HAP-1 (cell line): ENCODE measurements around the gene MAST4.
"Not testable (repeated sequence)": the region's sequence is repeated elsewhere in the genome, so short reads cannot be mapped to it uniquely, and the experiment has no call there.

Source experiments
- DNase-seq, 2 experiments: peaks; one replicate each; pipeline ENCODE4 v3.0.0-alpha.2; 2016 to 2020; ENCODE audit warnings: low spot score in 2 of 2
- H3K27me3 ChIP-seq: fragments of 250-450 bp; sonication (Bioruptor Pico); 2 replicates; pipeline ENCODE4 v1.5.1; 2020; ENCODE audit warnings: low read depth, mild to moderate bottlenecking, moderate library complexity
- H3K36me3 ChIP-seq: fragments of 250-450 bp; sonication (Bioruptor Pico); replicated peaks from 2 replicates; pipeline ENCODE4 v1.5.1; 2020; ENCODE audit warnings: mild to moderate bottlenecking
- H3K4me1 ChIP-seq: fragments of 250-450 bp; sonication (Bioruptor Pico); 2 replicates; pipeline ENCODE4 v1.5.1; 2020; ENCODE audit warnings: mild to moderate bottlenecking
- H3K4me3 ChIP-seq: fragments of 250-450 bp; sonication (Bioruptor Pico); 2 replicates; pipeline ENCODE4 v1.5.1; 2020; ENCODE audit warnings: mild to moderate bottlenecking, moderate library complexity
- H3K9me3 ChIP-seq: fragments of 250-450 bp; sonication (Bioruptor Pico); 2 replicates; pipeline ENCODE4 v1.5.1; 2020; ENCODE audit warnings: mild to moderate bottlenecking, moderate library complexity
- in situ Hi-C: fragments of 300-500 bp; cut with MboI; formaldehyde crosslinking; loops from 3 replicates; pipeline ENCODE4 v1.14.3; 2020; ENCODE audit warnings: low sequenced_read_pairs, inconsistent platforms, mixed read lengths

MAST4 gene

DNA sequence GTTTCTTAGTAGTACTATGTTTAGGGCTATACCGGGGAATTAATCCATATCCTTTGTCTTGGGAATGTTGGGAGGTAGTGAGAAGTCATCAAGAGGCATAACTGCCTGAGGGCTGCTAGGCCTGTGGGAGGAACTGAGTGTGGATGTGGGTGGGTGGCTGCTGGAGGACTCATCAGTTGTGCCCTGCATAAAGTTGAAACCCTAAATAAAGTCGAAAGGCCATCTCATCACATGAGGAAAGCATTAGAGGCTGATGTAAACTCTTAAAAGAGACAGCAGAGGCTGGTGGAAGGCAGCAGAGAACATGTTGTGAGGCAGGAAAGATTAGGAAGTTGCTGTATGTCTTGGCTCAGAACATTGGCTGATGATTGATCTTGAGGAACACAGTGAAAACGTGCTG lies 143.8 kb downstream of the MAST4 start:
- no peaks in the 10 kb centered on the region for H3K36me3 ChIP-seq
- no peak for DNase-seq
- in situ Hi-C loops = loop anchor here (25.0 kb wide), 1 partner anchor 428 kb away; no protein-coding TSS in a partner anchor
- no peaks in the 10 kb centered on the region for H3K4me1 ChIP-seq
- no peak overlapping the region for H3K4me3 ChIP-seq
- peaks cover 7% of the 10 kb centered on the region; the same call in 1 of the 2 replicates for H3K27me3 ChIP-seq
- no peaks in the 10 kb centered on the region for H3K9me3 ChIP-seq

DNA sequence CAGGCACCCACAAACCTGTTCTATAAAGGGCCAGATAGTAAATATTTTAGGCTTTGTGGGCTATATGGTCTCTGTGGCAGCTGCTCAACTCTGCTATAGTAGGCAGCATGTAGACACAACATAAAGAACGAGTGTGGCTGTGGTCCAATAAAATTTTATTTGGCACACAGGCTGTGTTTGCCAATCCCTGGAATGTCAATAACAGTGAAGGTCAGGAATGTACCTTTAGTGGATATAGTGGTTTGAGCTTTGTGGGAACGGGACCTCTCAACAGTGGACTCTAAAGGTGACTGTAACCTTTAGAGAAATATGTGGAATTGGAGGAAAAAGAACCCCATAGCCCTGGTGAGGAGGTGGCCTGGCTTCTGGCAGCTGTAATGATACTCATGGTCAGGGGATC lies 145.2 kb downstream of the MAST4 start:
- H3K36me3 ChIP-seq = no peaks in the 10 kb centered on the region
- in situ Hi-C loops = loop anchor here (25.0 kb wide), 1 partner anchor 429 kb away; no protein-coding TSS in a partner anchor
- H3K4me3 ChIP-seq = no peak overlapping the region
- H3K27me3 ChIP-seq = peaks cover 13% of the 10 kb centered on the region
- H3K9me3 ChIP-seq = no peaks in the 10 kb centered on the region
- no peak for DNase-seq
- H3K4me1 ChIP-seq = no peaks in the 10 kb centered on the region

DNA sequence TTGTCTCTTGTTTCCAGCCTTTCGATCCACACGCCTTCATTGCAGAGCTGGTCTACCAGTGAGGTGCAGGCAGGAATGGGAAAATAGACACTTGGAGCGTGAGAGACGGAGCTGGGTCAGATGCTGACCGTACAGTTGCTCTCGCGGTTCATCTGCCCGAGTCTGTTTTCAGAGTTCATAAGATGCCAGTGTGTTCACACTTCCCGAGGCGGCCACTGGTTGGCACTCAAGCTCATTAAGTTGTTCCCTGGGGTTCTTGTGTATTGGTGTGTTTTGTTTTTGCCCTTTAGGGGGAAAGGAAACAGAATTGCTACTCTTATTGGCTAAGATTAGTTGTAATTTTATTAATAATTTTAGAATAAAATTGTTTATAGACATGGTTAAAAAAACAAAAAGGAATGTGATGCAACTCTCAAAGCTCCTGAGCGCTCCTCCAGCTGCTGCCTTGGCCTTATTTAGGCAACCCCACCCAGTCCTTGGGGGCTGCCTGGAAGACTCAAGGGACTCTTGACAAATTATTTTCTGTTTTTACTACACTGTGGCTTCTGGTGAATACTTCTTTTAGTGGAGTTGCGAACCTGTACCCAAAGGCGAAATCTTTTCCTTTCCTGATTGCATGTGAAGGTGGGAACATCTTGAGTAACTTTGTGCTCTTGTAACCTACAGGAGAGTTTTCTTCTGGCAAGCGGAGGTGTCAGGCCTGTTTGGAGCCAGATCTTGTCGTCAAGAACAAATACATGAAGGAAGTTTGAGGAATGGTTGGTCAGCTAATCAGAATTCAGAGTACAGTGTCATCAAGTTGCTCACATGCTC lies 146.1 kb downstream of the MAST4 start:
- in situ Hi-C loops = loop anchor here (25.0 kb wide), 1 partner anchor 430 kb away; no protein-coding TSS in a partner anchor
- DNase-seq = peak in 1 of 2 experiments; percentile 42

DNA sequence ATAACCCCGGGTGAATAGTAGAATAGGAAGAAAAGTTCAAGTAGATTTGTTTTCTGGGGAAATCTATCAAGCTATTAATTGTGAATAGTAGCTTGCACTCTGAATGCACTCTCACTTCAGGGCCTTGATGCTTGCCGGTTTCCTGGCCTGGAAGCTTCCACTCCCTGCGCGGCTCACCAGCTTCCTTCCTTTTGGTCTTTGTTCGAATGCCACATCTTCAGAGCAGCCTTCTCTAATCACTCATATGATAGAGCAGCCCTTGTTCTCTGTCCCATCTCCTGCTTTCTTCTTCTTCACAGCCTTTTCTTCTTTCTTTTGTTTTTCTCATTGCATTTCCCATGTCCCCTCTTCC lies 146.7 kb downstream of the MAST4 start:
- no peaks in the 10 kb centered on the region for H3K4me1 ChIP-seq
- H3K9me3 ChIP-seq = no peaks in the 10 kb centered on the region
- no peak for DNase-seq
- in situ Hi-C loops = loop anchor here (25.0 kb wide), 1 partner anchor 431 kb away; no protein-coding TSS in a partner anchor
- H3K4me3 ChIP-seq = no peak overlapping the region
- peaks cover 16% of the 10 kb centered on the region for H3K27me3 ChIP-seq
- H3K36me3 ChIP-seq = no peaks in the 10 kb centered on the region

More for the DNA sequence above, 146.1 kb downstream of the MAST4 start:
- Histone ChIP-seq H3K4me1 (no peaks in the 10 kb centered on the region), H3K27me3 (peaks cover 16% of the 10 kb centered on the region), H3K9me3 (no peaks in the 10 kb centered on the region), H3K4me3 (no peak overlapping the region), H3K36me3 (no peaks in the 10 kb centered on the region)

DNA sequence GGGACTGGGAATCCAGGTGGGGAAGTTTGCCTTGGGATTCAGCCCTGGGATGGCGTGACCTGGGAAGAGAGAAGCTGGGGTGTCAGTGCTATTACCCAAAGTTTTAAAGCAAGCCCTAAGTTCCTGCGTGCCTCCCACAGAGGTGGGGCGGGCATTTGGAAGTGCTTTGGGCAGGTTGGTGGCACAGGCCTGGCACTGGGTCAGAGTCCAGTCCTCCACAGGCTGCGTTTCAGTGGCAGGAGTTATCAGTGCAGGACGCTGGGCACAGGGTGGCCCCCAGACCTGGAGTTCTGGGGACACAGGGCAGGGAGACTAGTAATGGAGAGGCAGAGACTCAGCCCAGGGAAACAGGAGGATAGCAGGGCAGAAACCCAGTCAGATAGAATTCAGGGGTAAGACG lies 147.2 kb downstream of the MAST4 start:
- Histone ChIP-seq H3K4me3 (no peak overlapping the region), H3K27me3 (peaks cover 16% of the 10 kb centered on the region)
- no peak for DNase-seq

DNA sequence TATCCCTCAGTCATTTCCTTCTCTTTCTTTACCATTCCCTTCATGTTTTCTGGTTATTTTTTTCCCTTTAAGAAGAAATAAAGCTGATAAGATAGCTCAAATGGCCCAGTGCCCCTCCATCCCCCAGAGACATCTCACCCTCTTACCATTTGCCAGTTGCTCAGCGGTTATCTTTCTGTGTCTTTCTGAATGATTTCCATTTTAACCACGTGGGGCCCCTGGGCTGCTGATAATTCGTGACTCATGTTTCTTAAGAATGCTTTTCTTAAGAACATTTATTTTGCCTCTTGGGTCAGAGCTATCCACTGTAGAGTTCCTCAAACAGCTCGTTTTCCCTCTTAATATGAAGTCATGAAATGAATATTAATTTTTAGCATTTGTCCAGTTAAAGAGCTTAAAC lies 147.8 kb downstream of the MAST4 start:
- Histone ChIP-seq H3K36me3 (no peaks in the 10 kb centered on the region), H3K4me3 (no peak overlapping the region), H3K9me3 (no peaks in the 10 kb centered on the region), H3K27me3 (peaks cover 16% of the 10 kb centered on the region), H3K4me1 (no peaks in the 10 kb centered on the region)
- DNase-seq = no peak
- in situ Hi-C loops = loop anchor here (25.0 kb wide), 1 partner anchor 432 kb away; no protein-coding TSS in a partner anchor

More for the DNA sequence above, 147.2 kb downstream of the MAST4 start:
- no peaks in the 10 kb centered on the region for H3K4me1 ChIP-seq
- in situ Hi-C loops = loop anchor here (25.0 kb wide), 1 partner anchor 431 kb away; no protein-coding TSS in a partner anchor
- no peaks in the 10 kb centered on the region for H3K36me3 ChIP-seq
- no peaks in the 10 kb centered on the region for H3K9me3 ChIP-seq

DNA sequence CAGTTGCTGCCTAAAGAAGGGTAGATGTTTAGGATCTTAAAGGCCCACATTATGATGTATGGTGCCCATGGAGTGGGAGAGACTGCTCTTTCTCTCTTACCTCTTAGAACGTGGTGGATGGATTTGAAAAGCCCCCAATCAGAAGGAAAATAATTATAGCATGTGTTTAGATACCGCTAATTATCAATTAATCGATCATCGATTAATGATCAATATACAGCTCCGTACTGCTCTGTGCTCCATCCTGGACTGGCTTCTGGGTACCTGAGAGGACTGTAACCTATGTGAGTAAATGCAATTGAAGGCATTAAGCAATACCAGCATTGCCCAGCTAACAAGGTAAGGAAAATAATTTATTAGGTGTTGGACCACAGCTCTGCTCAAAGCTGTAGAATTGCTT lies 149.1 kb downstream of the MAST4 start:
- no peaks in the 10 kb centered on the region for H3K9me3 ChIP-seq
- H3K4me3 ChIP-seq = no peak overlapping the region
- in situ Hi-C loops = loop anchor here (25.0 kb wide), 1 partner anchor 433 kb away; no protein-coding TSS in a partner anchor
- H3K36me3 ChIP-seq = no peaks in the 10 kb centered on the region
- peaks cover 16% of the 10 kb centered on the region for H3K27me3 ChIP-seq
- H3K4me1 ChIP-seq = no peaks in the 10 kb centered on the region
- DNase-seq = no peak

DNA sequence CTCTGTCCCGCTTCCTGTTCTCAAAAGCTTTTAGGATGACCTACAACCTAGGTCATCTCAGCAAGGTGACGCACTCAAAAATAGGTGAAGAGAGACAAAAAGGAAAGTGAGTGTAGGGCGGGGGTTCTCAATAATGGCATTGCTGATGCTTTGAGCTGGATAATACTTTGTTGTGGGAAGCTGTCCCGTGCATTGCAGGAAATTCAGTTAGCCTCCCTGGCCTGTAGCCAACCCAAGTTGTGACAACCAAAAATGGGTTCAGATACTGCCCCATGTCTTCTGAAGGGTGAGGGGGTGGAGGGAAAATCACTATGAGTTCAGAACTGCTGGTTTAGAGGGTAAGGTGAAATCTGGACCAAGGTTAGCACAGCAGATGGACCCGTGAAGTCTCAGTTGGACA lies 151.4 kb downstream of the MAST4 start:
- DNase-seq = no peak
- Histone ChIP-seq H3K4me1 (no peaks in the 10 kb centered on the region), H3K27me3 (peaks cover 13% of the 10 kb centered on the region), H3K36me3 (no peaks in the 10 kb centered on the region), H3K4me3 (no peak overlapping the region), H3K9me3 (no peaks in the 10 kb centered on the region)
- in situ Hi-C loops = loop anchor here (25.0 kb wide), 1 partner anchor 435 kb away; no protein-coding TSS in a partner anchor

DNA sequence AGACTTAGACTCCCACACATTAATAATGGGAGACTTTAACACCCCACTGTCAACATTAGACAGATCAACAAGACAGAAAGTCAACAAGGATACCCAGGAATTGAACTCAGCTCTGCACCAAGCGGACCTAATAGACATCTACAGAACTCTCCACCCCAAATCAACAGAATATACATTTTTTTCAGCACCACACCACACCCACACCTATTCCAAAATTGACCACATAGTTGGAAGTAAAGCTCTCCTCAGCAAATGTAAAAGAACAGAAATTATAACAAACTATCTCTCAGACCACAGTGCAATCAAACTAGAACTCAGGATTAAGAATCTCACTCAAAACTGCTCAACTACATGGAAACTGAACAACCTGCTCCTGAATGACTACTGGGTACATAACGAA lies 156.5 kb downstream of the MAST4 start:
- peaks cover 12% of the 10 kb centered on the region for H3K27me3 ChIP-seq
- in situ Hi-C loops, H3K9me3 ChIP-seq, H3K4me1 ChIP-seq, H3K36me3 ChIP-seq, H3K4me3 ChIP-seq, DNase-seq: not testable (repeated sequence)

DNA sequence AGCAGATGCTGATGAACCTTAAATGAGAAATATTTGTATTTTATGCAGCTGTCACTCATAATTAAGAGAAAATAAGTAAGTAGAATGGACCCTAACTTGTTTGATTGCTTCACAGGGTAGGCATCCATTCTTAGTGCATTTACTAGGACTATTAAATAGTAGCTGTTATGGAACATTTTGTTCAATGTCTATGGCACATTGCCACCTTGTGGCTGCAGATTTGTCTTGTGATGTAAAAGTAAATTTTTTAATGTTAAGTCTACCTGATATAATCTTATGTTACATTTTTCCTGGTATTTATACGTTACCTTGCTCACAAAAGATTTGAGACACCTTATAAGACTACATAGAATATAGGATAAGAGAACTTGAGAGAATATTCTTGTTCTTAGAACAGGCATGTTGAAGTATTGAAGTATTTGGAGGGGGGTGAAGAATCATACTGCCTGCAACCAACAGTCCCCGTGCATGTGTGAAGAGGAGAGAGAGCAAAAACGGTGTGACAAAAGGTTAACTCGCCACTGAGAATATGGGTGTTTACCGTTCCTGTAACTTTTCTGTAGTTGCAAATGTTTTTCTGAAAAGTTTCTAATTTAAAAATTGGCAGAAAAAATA lies 161.1 kb downstream of the MAST4 start:
- no peak overlapping the region for H3K4me3 ChIP-seq
- H3K4me1 ChIP-seq = no peaks in the 10 kb centered on the region
- no peaks in the 10 kb centered on the region for H3K36me3 ChIP-seq
- DNase-seq = peak in 1 of 2 experiments; percentile 20
- in situ Hi-C loops = no loop called here
- no peaks in the 10 kb centered on the region for H3K9me3 ChIP-seq
- peaks cover 19% of the 10 kb centered on the region for H3K27me3 ChIP-seq

DNA sequence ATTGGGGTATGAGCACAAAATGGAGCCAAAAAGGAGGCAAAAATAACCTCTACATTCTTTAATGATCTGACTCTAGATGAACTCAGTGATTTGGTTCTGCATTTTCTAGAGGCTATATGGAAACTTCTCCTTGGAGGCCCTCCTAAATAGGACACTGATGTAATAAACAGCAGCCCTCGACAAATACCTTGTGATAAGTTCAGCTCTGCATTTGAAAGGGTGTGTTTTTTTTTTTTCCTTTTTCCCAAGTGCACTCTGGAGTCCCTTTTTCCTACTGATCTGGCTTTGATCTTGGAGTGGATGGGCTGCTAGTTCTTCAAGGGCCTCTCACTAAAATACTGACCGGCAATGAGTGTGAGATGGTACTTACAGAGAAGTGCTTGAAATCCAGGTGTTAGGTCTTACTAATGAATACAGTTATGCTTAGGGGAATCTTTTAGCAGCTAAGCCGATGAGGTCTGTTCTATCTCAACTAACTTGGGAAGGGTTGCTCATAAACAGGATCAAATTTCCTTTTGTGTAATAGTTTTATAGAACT lies 161.7 kb downstream of the MAST4 start:
- Histone ChIP-seq H3K4me3 (no peak overlapping the region), H3K27me3 (peaks cover 19% of the 10 kb centered on the region), H3K36me3 (no peaks in the 10 kb centered on the region), H3K9me3 (no peaks in the 10 kb centered on the region), H3K4me1 (no peaks in the 10 kb centered on the region)
- in situ Hi-C loops = no loop called here
- DNase-seq = no peak

DNA sequence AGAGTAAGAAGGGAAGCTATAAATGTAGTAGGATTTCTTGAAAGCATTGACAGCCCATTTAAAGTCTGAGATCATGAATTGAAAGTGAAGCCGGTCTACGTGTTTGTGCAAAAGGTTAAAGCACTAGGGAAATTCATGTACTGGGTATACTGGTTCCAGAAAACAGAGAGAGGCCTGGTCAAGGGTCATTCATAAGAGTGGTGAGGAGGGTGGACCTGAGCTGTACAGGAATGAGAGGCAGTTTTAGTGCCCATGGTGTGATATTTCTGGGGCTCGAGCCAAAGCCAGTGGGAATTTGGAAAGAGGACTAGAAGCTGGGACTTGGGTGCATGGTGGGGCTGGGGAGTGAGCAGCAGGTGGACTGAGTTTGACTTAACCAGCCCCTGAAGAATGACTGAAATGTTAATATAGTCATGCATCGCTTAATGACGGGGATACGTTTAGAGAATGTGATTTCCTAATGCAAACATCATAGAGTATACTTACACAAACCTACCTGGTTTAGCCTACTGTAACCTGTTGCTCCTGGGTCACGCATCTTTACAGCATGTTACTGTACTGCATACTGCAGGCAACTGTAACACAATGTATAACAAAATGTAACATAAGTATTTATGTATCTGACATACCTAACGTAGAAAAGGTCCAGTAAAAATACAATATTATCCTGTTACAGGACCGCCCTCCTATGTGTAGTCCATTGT lies 173.0 kb downstream of the MAST4 start:
- H3K9me3 ChIP-seq = no peaks in the 10 kb centered on the region
- DNase-seq = no peak
- in situ Hi-C loops = no loop called here
- H3K36me3 ChIP-seq = no peaks in the 10 kb centered on the region
- no peak overlapping the region for H3K4me3 ChIP-seq
- H3K27me3 ChIP-seq = 0 out of 2 replicates have a peak, but pooled peaks cover 9% of the 10 kb centered on the region
- no peaks in the 10 kb centered on the region for H3K4me1 ChIP-seq

DNA sequence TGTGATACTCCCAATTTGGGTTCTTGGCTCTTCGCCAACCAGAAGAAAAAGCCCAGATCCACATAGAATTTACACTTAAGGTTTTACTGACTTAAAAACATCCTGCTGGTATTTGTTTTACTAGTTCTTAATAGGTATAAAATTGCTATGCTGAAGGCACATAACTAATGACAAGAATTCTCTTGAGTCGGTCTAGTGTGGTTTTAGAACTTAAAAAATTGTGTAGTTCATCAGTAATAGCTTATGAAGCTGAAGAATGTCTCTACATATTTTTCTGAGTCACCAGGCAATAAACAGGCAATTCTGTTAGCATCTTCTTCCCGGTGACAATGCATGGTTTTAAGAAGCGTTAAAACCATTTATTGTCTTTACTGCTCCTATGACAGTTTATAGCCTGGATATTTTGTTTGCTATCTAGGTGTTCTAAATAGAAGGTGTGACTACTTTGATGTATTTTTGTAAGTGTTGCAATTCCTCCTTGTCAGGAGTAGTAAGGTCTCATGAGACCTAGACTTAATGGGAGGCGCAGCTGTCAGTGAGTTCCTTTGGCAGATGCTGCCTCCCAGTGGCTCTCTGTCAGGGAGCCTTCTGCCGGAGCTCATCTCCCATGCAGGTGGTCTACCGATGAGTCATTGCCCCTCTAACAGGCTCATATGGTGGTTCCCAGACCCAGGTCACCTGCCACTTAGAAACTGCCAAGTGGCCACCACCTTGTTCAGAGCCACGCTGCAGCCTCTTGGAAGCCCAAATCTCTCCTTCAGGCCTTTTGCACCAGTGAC lies 173.8 kb downstream of the MAST4 start:
- DNase-seq = peak in 1 of 2 experiments; percentile 12
- H3K27me3 ChIP-seq = 0 out of 2 replicates have a peak, but pooled peaks cover 9% of the 10 kb centered on the region
- in situ Hi-C loops = no loop called here

More for the DNA sequence above, 173.8 kb downstream of the MAST4 start:
- Histone ChIP-seq H3K4me1 (no peaks in the 10 kb centered on the region), H3K9me3 (no peaks in the 10 kb centered on the region), H3K36me3 (no peaks in the 10 kb centered on the region), H3K4me3 (no peak overlapping the region)
